ENCODE data around the gene LENG8.

Gene LENG8

DNA sequence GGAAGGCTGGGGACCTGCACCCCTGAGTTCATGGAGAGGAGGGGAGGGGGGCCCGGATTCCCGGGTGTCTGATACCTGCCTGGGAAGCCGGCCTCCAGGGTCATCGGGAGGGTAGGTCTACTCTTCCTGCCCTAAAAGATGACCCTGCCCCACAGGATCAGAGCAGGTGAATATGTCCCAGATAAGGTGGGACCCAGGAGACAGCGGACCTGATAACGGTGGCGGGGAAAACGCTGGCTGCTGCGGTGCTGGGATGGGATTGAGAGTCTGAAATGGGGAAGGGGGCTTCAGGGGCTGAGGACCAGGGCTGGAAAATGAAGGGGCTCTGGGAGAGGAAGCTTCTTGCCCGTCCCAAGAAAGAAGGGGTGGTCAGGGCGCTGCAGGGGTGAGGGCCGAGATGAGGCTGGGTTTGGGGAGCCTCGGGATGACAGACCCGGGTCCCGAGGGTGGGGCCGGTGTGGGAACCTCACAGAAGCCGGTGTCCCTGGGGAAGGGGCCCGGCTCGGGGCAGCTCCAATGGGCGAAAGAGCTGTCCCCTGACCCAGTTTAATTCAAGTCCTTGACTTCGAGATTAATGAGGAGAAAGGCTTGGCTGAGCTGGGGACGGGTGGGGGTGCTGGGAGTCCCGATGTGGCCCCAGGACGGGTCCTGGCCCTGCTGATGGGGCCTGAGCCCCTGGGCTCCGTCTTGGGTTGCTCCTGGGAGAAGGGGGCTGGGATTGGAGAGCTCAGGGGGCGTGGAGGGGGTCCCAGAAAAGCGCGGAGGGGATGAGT is 32.9 kb upstream of the LENG8 start:
- Histone ChIP-seq H4K8ac (ENCODE audit: low read depth, low read length) (no peak overlapping the region), H3K4me1 (ENCODE audit: control insufficient read depth, low read depth, low read length) (no peaks in the 10 kb centered on the region), H3K36me3 (ENCODE audit: control insufficient read depth, insufficient read depth, low read length) (no peaks in the 10 kb centered on the region), H4K5ac (ENCODE audit: low read length) (no peak overlapping the region), H3K79me1 (ENCODE audit: low read length) (no peaks in the 10 kb centered on the region), H2AK5ac (ENCODE audit: low read length) (no peak overlapping the region), H3K4ac (ENCODE audit: low read depth, low read length) (no peak overlapping the region), H3K18ac (ENCODE audit: low read length) (no peak overlapping the region), H3K79me2 (ENCODE audit: control insufficient read depth, insufficient read depth, low read length) (no peaks in the 10 kb centered on the region), H3K56ac (ENCODE audit: low read length) (no peak overlapping the region), H3K27me3 (ENCODE audit: insufficient read depth, low read length, poor library complexity) (peaks cover 16% of the 10 kb centered on the region), H2BK5ac (ENCODE audit: low read length) (no peak overlapping the region), H3K9ac (ENCODE audit: low read length) (no peak overlapping the region), H3K23ac (ENCODE audit: low read length) (no peak overlapping the region), H2BK15ac (replicated peaks; ENCODE audit: low read depth) (no peak overlapping the region), H3K27ac (ENCODE audit: low read depth, low read length) (no peak overlapping the region), H3K4me3 (ENCODE audit: low read length) (no peak overlapping the region), H2BK120ac (ENCODE audit: low read depth, low read length) (no peak overlapping the region), H3K4me2 (ENCODE audit: low read length) (no peak overlapping the region)
- no CpG with 5 or more reads among the region's 28 CpGs for WGBS (ENCODE audit: extremely low coverage, insufficient coverage, low lambda C conversion rate)
- no peak for DNase-seq

DNA sequence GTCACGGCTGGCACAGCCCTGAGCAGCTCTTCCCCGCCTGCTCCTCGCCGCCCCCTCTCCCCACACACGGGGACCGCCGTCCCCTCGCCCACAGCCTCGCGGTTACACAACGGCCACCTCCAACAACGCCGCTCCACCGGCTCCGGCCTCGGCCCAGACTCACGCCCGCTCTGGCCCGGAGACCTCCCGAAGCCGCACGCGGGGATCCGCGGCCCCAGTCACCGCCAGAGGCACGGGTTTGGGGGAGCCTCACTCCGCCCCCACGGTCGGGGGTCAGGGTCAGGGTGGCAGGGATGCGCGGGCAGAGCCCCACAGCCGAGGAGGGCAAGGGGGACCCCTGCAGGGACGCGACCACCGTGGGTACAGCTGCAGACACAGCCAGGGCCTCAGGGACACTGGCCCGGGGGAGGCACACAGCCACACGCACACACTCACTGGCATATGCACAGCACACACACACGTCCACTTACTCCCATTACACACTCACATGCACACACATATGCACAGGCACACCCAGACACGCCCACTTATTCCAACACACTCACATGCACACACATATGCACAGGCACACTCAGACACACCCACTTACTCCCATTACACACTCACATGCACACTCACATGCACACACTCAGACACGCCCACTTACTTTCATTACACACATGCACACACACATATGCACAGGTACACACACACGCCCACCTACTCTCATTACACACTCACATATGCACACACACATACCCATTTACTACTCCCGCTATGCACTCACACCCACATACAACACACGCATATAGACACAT is 32.1 kb upstream of the LENG8 start:
- no peak for DNase-seq
- Histone ChIP-seq H3K23ac (ENCODE audit: low read length) (no peak overlapping the region), H3K4me2 (ENCODE audit: low read length) (no peak overlapping the region), H2BK120ac (ENCODE audit: low read depth, low read length) (no peak overlapping the region), H4K5ac (ENCODE audit: low read length) (no peak overlapping the region), H3K36me3 (ENCODE audit: control insufficient read depth, insufficient read depth, low read length) (no peaks in the 10 kb centered on the region), H2BK15ac (replicated peaks; ENCODE audit: low read depth) (no peak overlapping the region), H3K9ac (ENCODE audit: low read length) (no peak overlapping the region), H3K27ac (ENCODE audit: low read depth, low read length) (no peak overlapping the region), H4K8ac (ENCODE audit: low read depth, low read length) (no peak overlapping the region), H2AK5ac (ENCODE audit: low read length) (no peak overlapping the region), H3K27me3 (ENCODE audit: insufficient read depth, low read length, poor library complexity) (peaks cover 16% of the 10 kb centered on the region), H3K79me2 (ENCODE audit: control insufficient read depth, insufficient read depth, low read length) (no peaks in the 10 kb centered on the region), H3K79me1 (ENCODE audit: low read length) (no peaks in the 10 kb centered on the region), H3K4ac (ENCODE audit: low read depth, low read length) (no peak overlapping the region), H3K4me1 (ENCODE audit: control insufficient read depth, low read depth, low read length) (no peaks in the 10 kb centered on the region), H3K56ac (ENCODE audit: low read length) (no peak overlapping the region), H3K4me3 (ENCODE audit: low read length) (no peak overlapping the region), H2BK5ac (ENCODE audit: low read length) (no peak overlapping the region), H3K18ac (ENCODE audit: low read length) (no peak overlapping the region)
- WGBS (ENCODE audit: extremely low coverage, insufficient coverage, low lambda C conversion rate) = 100% methylated on average over 3 of the region's 44 CpGs

DNA sequence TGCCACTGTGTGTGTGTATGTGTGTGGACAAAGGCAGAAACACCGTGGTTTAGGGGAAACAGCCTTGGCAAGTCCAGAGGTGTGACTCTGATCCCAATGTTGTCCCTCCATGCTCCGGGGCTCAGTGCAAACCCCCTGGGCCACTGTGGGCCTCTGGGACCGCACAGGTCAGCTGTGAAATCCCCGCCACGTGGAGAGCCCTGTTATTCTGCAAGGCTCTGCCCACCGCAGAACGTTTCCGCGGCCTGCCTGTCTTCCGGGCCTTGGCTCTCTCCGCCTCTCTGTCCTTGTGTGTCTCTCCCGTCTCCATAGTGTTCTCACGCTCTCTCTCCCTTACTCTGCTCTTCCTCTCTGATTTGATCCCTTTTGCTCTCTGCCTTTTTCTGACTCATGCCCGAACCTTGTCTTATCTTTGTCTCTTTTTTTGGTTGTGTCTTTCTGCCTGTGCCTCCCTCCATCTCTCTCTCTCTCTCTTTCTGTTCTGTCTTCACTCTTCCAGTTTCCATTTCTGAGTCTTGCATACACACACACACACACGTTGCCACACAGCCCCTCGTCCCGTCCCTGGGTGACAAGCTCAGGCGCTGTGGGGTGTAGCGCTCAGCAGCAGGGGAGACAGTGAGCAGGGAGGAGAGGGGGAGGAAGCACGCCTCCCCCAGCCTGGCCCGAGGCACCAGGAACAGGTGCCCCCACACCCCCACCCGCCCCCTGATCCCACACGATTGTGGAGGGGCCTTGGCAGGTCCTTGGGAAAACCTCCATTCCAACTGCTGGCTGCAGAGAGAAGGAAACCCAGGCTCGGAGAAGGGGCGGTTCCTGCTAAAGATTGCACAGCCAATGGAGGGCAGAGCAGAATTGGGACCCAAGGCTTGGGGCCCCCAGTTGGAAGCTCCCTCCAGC is 30.7 kb upstream of the LENG8 start:
- Histone ChIP-seq H3K4me2 (ENCODE audit: low read length) (no peak overlapping the region), H3K18ac (ENCODE audit: low read length) (no peak overlapping the region), H2BK15ac (replicated peaks; ENCODE audit: low read depth) (no peak overlapping the region), H3K36me3 (ENCODE audit: control insufficient read depth, insufficient read depth, low read length) (no peaks in the 10 kb centered on the region), H3K23ac (ENCODE audit: low read length) (no peak overlapping the region), H3K4ac (ENCODE audit: low read depth, low read length) (no peak overlapping the region), H3K9ac (ENCODE audit: low read length) (no peak overlapping the region), H2BK120ac (ENCODE audit: low read depth, low read length) (no peak overlapping the region), H2BK5ac (ENCODE audit: low read length) (no peak overlapping the region), H3K79me1 (ENCODE audit: low read length) (no peaks in the 10 kb centered on the region), H3K27me3 (ENCODE audit: insufficient read depth, low read length, poor library complexity) (peaks cover 16% of the 10 kb centered on the region), H2AK5ac (ENCODE audit: low read length) (no peak overlapping the region), H3K79me2 (ENCODE audit: control insufficient read depth, insufficient read depth, low read length) (no peaks in the 10 kb centered on the region), H3K4me3 (ENCODE audit: low read length) (no peak overlapping the region), H3K27ac (ENCODE audit: low read depth, low read length) (no peak overlapping the region), H3K56ac (ENCODE audit: low read length) (no peak overlapping the region), H4K5ac (ENCODE audit: low read length) (no peak overlapping the region), H3K4me1 (ENCODE audit: control insufficient read depth, low read depth, low read length) (no peaks in the 10 kb centered on the region), H4K8ac (ENCODE audit: low read depth, low read length) (no peak overlapping the region)
- no CpG with 5 or more reads among the region's 25 CpGs for whole genome bisulfite sequencing (ENCODE audit: extremely low coverage, insufficient coverage, low lambda C conversion rate)
- DNase-seq = peak; percentile 43

DNA sequence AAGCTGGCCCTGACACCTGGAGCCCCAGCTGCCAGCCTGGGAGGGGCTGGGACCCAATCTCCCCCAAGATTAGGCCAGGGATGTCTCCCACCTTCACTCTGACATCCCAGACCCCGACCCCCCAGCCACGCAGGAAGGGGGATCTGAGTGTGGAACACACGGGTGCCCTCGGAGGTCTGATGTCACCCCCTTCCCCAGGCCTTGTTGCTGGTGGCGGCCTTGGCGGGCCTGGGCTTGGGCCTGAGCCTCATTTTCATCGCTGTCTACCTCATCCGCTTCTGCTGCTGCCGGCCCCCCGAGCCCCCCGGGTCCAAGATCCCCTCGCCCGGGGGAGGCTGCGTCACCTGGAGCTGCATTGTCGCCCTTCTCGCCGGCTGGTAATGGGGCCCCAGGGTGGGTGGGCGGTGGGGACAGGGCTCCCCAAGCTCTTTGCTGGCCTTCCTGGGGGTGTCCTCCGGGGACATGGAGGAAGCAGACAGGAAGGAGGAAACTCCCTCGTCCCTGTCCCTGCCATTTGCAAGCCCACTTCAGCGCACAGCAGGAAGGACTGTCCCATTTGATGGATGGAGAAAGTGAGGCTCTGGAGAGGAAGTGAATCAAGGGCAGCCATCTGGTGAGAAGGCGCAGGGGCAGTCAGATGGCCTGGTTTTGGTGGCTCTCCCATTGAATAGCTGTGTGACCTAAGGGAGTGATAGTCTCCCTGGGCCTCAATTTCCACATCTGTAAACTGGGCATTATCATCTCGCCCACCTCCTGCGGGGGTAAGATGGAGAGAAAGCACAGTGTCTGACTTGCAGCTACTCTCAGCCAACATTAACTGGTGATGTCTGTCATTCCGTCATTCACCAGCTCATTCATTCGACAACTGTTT is 29.8 kb upstream of the LENG8 start:
- Histone ChIP-seq H2BK120ac (ENCODE audit: low read depth, low read length) (no peak overlapping the region), H3K4me3 (ENCODE audit: low read length) (no peak overlapping the region), H3K27me3 (ENCODE audit: insufficient read depth, low read length, poor library complexity) (peaks cover 16% of the 10 kb centered on the region), H3K4me1 (ENCODE audit: control insufficient read depth, low read depth, low read length) (no peaks in the 10 kb centered on the region), H3K4me2 (ENCODE audit: low read length) (no peak overlapping the region), H3K79me1 (ENCODE audit: low read length) (no peaks in the 10 kb centered on the region), H3K23ac (ENCODE audit: low read length) (no peak overlapping the region), H2BK15ac (replicated peaks; ENCODE audit: low read depth) (no peak overlapping the region), H3K36me3 (ENCODE audit: control insufficient read depth, insufficient read depth, low read length) (no peaks in the 10 kb centered on the region), H4K5ac (ENCODE audit: low read length) (no peak overlapping the region), H3K56ac (ENCODE audit: low read length) (no peak overlapping the region), H4K8ac (ENCODE audit: low read depth, low read length) (no peak overlapping the region), H2AK5ac (ENCODE audit: low read length) (no peak overlapping the region), H2BK5ac (ENCODE audit: low read length) (no peak overlapping the region), H3K9ac (ENCODE audit: low read length) (no peak overlapping the region), H3K79me2 (ENCODE audit: control insufficient read depth, insufficient read depth, low read length) (no peaks in the 10 kb centered on the region), H3K27ac (ENCODE audit: low read depth, low read length) (no peak overlapping the region), H3K4ac (ENCODE audit: low read depth, low read length) (no peak overlapping the region), H3K18ac (ENCODE audit: low read length) (no peak overlapping the region)
- DNase-seq = no peak
- WGBS (ENCODE audit: extremely low coverage, insufficient coverage, low lambda C conversion rate) = no CpG with 5 or more reads among the region's 26 CpGs

DNA sequence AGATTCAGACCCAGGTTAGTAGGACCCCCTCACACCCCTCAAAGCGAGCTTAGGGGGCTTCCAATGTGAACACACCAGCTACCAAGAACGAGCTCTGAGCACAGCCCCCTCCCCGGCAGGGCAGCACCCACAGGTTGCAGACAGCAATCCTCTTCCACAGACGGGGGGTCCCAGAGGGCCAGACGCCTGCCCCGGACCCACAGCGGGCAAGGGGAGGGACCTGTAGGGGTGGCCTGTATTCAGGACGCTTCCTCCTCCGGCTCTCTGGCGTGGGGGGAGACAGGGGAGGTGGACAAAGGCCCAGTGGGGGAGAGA is 29.0 kb upstream of the LENG8 start:
- Histone ChIP-seq H2BK120ac (ENCODE audit: low read depth, low read length) (no peak overlapping the region), H3K27me3 (ENCODE audit: insufficient read depth, low read length, poor library complexity) (peaks cover 12% of the 10 kb centered on the region), H2AK5ac (ENCODE audit: low read length) (no peak overlapping the region), H4K5ac (ENCODE audit: low read length) (no peak overlapping the region), H3K9ac (ENCODE audit: low read length) (no peak overlapping the region), H3K4me3 (ENCODE audit: low read length) (no peak overlapping the region), H3K18ac (ENCODE audit: low read length) (no peak overlapping the region), H3K79me2 (ENCODE audit: control insufficient read depth, insufficient read depth, low read length) (no peaks in the 10 kb centered on the region), H3K4me1 (ENCODE audit: control insufficient read depth, low read depth, low read length) (no peaks in the 10 kb centered on the region), H3K4ac (ENCODE audit: low read depth, low read length) (no peak overlapping the region), H4K8ac (ENCODE audit: low read depth, low read length) (no peak overlapping the region), H3K36me3 (ENCODE audit: control insufficient read depth, insufficient read depth, low read length) (no peaks in the 10 kb centered on the region), H2BK15ac (replicated peaks; ENCODE audit: low read depth) (no peak overlapping the region), H3K56ac (ENCODE audit: low read length) (peak overlapping the region; percentile 25), H3K4me2 (ENCODE audit: low read length) (peak overlapping the region; percentile 20), H3K23ac (ENCODE audit: low read length) (no peak overlapping the region), H2BK5ac (ENCODE audit: low read length) (no peak overlapping the region), H3K27ac (ENCODE audit: low read depth, low read length) (no peak overlapping the region), H3K79me1 (ENCODE audit: low read length) (no peaks in the 10 kb centered on the region)
- no peak for DNase-seq
- no CpG with 5 or more reads among the region's 10 CpGs for WGBS (ENCODE audit: extremely low coverage, insufficient coverage, low lambda C conversion rate)

Measured in mesendoderm (in vitro differentiated cells).